Urothelium cell line (cell line): Measurements from ENCODE around the gene BCAS3.
A peak's percentile ranks its signal among the peaks of the same experiment; 100 is the strongest.
"Not testable (repeated sequence)": the region's sequence is repeated elsewhere in the genome, so short reads cannot be mapped to it uniquely, and the experiment has no call there.

Experiments used
- DNase-seq: peaks from one replicate; pipeline ENCODE4 v3.0.0; 2011; ENCODE audit warnings: low spot score, mixed read lengths
- FAIRE-seq: peaks from 2 replicates; lab custom pipeline; 2011; peaks lifted over from hg19 to GRCh38; lab: Jason Lieb, UNC

The BCAS3 gene

GRCh38 chr17:60781880-60782412 lies 104.3 kb downstream of the BCAS3 start:
- FAIRE-seq, result peak; percentile 83
- no peak for DNase-seq

- FAIRE-seq, result no peak
Observed at GRCh38 chr17:60782742-60783141, 105.1 kb downstream of the BCAS3 start.

GRCh38 chr17:60790205-60790604 lies 112.6 kb downstream of the BCAS3 start:
- DNase-seq, result no peak
- no peak for FAIRE-seq

More at GRCh38 chr17:60782742-60783141, 105.1 kb downstream of the BCAS3 start:
- DNase-seq, result no peak

- no peak for DNase-seq
- peak; percentile 75 for FAIRE-seq
Observed at GRCh38 chr17:60792250-60792898, 114.7 kb downstream of the BCAS3 start.

GRCh38 chr17:60798576-60798975 lies 120.9 kb downstream of the BCAS3 start:
- no peak for DNase-seq

GRCh38 chr17:60802377-60802776 lies 124.7 kb downstream of the BCAS3 start:
- FAIRE-seq (peak; percentile 20), DNase-seq (no peak)

More at GRCh38 chr17:60798576-60798975, 120.9 kb downstream of the BCAS3 start:
- FAIRE-seq, result peak; percentile 59

GRCh38 chr17:60803059-60803458 lies 125.4 kb downstream of the BCAS3 start:
- DNase-seq, result no peak
- FAIRE-seq, result no peak

GRCh38 chr17:60804831-60805230 lies 127.2 kb downstream of the BCAS3 start:
- FAIRE-seq, result no peak
- DNase-seq, result no peak

GRCh38 chr17:60809421-60809820 lies 131.8 kb downstream of the BCAS3 start:
- no peak for FAIRE-seq
- DNase-seq, result no peak

- FAIRE-seq, DNase-seq: not testable (repeated sequence)
Observed at GRCh38 chr17:60814941-60815340, 137.3 kb downstream of the BCAS3 start.

GRCh38 chr17:60817192-60817591 lies 139.5 kb downstream of the BCAS3 start:
- DNase-seq, result no peak
- no peak for FAIRE-seq

- FAIRE-seq (peak; percentile 62), DNase-seq (no peak)
Observed at GRCh38 chr17:60819447-60820130, 141.9 kb downstream of the BCAS3 start.

GRCh38 chr17:60823515-60823914 lies 145.9 kb downstream of the BCAS3 start:
- DNase-seq (no peak), FAIRE-seq (peak; percentile 62)

- DNase-seq (no peak), FAIRE-seq (no peak)
Observed at GRCh38 chr17:60825351-60825750, 147.7 kb downstream of the BCAS3 start.

- DNase-seq (no peak), FAIRE-seq (no peak)
Observed at GRCh38 chr17:60827943-60828342, 150.3 kb downstream of the BCAS3 start.

- FAIRE-seq, result no peak
Observed at GRCh38 chr17:60832151-60832585, 154.5 kb downstream of the BCAS3 start.

GRCh38 chr17:60832631-60833030 lies 155.0 kb downstream of the BCAS3 start:
- no peak for DNase-seq
- no peak for FAIRE-seq

More at GRCh38 chr17:60832151-60832585, 154.5 kb downstream of the BCAS3 start:
- DNase-seq, result no peak

- DNase-seq (no peak), FAIRE-seq (no peak)
Observed at GRCh38 chr17:60840456-60840855, 162.8 kb downstream of the BCAS3 start.

- no peak for DNase-seq
- no peak for FAIRE-seq
Observed at GRCh38 chr17:60845012-60845411, 167.4 kb downstream of the BCAS3 start.

- FAIRE-seq (no peak), DNase-seq (no peak)
Observed at GRCh38 chr17:60846175-60846574, 168.5 kb downstream of the BCAS3 start.

- no peak for DNase-seq
- no peak for FAIRE-seq
Observed at GRCh38 chr17:60851181-60851580, 173.5 kb downstream of the BCAS3 start.

- FAIRE-seq (peak; percentile 62), DNase-seq (no peak)
Observed at GRCh38 chr17:60857556-60858080, 180.0 kb downstream of the BCAS3 start.
